Stimulated activated CD8-positive, alpha-beta memory T cell treated with anti-CD3 and anti-CD28 coated beads, Interleukin-12 subunit alpha, Interleukin-12 subunit beta, amount 100 ng/mL, for 4 hours (primary cell): Measurements from ENCODE around the gene LGR4.
"Not testable (repeated sequence)": the region's sequence is repeated elsewhere in the genome, so short reads cannot be mapped to it uniquely, and the experiment has no call there.

ENCODE experiments used
- DNase-seq: peaks from one replicate; pipeline ENCODE4 v3.0.0-alpha.2; 2020; ENCODE audit warnings: low read depth

Gene LGR4

GRCh38 chr11:27456140-27456794, 16.3 kb downstream of the LGR4 start:
- no peak for DNase-seq

- DNase-seq = no peak
These were observed 16.9 kb downstream of the LGR4 start for GRCh38 chr11:27455667-27456066.

DNA sequence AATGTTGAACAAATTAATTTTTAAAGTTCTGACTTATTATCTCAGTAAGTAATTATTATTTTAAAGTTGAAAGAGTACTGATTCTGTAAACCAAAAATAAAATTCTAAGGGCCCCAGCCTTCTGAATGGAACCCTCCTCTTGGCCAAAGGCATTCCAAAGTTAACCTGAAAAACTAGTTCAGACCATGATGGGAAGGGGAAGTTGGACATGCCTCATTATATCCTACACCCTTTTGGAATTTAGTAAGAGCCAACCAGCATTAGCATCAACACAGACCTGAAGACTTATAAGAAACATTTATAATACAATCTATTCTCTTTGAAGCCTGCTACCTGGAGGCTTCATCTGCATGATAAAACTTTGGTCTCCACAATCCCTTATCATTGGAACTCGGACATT, 18.9 kb downstream of the LGR4 start:
- DNase-seq = no peak

DNA sequence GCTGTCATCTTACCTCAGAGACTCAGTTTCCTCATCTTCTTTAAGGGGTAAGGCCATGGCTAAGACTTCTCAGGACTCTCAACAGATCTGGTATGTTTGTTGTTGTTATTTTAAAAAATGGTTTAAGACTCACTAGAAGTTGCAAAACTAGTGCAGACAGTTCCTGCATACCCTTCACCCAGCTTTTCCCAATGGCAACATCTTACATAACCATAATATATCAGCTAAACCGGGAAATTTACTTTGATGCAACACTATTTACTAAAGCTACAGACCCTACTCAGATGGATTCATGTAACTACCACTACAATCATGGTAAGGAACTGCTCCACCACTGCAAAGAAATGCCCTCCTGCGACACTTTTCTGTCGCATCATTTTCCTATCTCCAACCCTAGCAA, 20.4 kb downstream of the LGR4 start:
- no peak for DNase-seq

- DNase-seq = no peak
These were observed 21.2 kb downstream of the LGR4 start for GRCh38 chr11:27451244-27451965.

DNA sequence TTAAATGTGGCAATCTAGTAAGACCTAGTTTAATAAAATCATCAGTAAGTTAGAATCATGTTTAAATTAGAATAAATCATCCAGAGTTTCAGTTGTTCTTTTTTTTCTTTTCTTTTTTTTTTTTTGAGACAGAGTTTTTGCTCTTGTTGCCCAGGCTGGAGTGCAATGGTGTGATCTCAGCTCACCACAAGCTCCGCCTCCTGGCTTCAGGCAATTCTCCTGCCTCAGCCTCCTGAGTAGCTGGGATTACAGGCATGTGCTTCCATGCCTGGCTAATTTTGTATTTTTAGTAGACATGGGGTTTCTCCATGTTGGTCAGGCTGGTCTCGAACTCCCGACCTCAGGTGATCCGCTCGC, 24.4 kb downstream of the LGR4 start:
- DNase-seq = not testable (repeated sequence)

DNA sequence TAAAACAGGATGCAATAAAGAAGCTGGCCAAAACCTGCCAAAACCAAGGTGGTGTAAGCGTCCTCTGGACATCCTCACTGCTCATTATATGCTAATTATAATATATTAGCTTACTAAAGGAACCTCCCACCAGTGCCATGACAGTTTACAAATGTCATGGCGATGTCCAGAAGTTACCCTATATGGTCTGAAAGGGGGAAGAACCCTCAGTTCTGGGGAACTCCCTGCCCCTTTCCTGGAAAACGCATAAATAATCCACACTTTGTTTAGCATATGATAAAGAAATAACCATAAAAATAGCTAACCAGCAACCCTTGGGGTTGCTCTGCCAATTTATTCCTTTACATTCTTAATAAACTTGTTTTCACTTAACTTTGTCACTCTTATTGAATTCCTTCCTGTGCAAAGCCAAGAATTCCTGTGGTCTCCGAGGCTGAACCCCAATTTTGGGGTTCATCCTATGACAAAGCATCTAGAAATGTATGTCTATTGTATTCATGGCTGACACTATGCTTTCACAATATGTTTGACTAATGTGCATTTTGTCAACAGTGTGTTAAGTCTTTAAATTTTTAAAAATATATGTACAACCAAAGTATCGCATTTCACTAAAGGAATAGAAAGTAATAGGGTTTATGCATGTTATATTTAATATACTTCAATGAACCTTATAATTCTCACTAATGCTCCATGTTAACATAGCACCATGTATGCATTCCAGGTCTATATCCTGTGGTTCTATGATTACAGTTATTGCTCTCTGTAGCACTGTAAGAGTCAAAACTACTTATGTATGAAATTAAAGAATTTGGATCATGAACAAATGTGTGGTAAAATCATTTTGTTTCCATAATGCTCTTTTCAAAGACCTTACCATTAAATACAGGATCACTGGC, 25.1 kb downstream of the LGR4 start:
- no peak for DNase-seq

DNA sequence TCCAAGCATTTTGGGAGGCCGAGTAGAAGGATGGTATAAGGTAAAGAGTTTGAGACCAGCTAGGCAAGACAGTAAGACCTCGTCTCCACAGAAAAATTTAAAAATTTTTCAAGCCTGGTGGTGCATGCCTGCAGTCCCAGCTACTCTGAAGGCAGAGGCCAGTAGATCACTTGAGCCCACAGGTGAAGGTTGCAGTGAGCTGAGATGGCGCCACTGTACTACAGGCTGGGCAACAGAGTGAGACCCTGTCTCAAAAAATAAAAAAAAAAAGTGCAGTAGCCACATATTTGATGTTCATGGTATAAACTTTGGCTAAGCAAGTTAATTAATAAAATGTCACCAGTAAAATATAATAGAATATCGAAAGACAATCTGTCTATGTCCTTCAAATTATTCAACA, 27.0 kb downstream of the LGR4 start:
- no peak for DNase-seq

DNA sequence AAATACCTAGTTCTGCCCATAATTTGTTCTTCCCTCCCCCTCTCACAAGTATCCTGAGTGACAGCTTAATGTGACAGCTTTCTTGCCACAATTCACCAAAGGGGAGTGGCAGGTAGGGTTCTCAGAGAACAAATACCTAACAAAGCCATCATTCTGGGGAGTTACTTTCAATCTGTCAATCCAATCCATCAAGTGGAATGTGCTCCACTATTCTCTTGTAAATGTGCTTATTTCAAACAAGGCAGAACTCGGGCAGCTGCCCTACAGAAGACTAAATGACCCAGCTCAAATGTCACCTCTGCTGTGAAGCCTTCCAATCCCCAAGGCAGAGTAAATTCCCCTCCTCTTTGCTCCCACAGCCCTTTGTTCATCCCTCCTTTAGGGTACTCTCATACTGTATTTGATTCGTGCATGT, 27.8 kb downstream of the LGR4 start:
- DNase-seq = no peak

DNA sequence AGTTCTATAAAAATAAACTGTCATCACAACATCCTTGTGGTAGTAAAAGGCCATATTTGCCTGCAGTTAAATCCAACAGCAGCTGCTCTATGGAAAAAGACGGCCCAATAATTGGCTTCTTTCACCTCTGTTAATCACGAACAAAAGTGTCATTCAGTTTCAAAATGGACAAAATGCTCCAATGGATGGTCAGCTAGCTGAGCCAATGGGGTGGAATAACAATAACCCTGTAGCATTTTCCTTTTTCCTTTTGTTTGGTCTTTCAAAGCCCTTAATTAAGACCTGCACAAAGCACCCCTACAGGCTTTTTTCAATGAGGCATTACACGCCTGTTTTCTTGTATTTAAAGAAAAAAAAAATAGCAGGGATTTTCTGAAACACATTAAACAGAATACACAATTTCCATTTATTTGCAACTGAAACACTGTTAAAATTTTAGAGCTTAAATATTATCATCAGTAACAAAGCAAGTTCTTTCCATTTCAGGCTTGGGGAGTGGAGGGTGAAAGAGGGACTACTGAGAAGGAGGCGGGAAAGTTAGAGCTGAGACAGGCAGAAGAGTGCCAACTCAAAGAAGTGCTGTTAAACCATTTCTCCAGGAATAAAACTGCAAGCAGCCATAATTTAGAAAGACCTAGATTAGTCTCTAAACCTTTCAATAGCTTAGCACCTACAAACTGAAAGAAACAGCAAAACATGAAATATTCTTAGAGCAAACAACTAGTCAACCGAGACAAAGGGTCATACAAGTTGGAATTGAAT, 28.7 kb downstream of the LGR4 start:
- DNase-seq = no peak

DNA sequence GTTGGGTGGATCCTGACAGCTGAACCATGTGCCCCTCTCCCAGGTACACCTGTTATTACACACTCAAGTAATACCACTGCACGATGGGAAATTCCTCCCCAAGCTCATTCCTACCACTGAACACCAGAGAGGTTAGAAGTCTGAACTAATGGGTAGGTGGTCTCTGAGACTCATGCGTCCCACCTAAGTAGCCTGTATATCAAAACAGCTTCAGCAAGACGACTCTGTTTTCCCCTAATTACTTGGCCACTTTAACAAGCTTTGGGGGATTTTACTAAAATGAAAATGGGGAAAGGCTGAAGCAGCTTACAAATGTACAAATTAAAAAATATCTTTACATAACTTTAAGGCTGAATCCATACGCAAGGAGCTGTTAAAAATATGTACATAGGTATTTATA, 29.4 kb downstream of the LGR4 start:
- DNase-seq = no peak

GRCh38 chr11:27440090-27440489, 32.5 kb downstream of the LGR4 start:
- DNase-seq = no peak

GRCh38 chr11:27438595-27438981, 34.0 kb downstream of the LGR4 start:
- DNase-seq = no peak

- DNase-seq = no peak
These were observed 34.6 kb downstream of the LGR4 start for GRCh38 chr11:27437829-27438594.

DNA sequence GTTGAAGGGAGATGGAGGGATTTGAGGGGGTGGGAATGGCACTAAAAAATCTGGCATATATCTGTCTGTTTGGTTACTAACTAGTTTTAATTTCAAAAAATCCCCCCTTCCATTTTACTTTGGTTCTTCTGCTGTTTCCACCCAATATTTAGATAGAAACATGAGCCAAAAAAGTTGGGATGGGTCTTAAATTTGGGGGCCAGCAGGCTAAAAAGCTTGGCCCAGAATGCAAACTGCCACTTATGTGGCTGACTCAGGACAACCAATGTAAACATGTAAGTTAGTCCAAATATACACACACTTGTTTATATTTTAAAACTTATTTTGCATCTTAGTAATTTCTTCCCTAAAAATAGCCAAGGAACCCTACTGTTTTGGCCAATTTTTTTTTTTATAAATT, 35.7 kb downstream of the LGR4 start:
- no peak for DNase-seq

GRCh38 chr11:27433742-27434141, 38.8 kb downstream of the LGR4 start:
- no peak for DNase-seq

DNA sequence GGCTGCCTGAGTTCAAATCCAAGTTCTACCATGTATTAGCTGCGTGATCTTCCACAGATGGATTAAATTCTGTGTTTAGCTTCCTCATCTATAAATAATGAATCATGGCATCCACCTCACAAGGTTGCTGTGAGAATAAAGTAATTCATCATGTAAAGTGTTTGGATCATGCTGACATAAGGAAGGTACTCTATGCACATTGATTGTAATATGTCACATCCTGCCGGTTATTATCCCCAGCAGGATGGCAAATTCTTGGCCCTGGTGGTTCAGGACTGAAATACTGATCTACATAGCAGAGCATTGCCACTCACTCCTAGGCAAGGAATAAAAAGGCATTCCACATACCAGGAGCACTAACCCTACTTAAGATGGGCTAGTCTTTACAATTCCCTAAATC, 40.8 kb downstream of the LGR4 start:
- DNase-seq = no peak

DNA sequence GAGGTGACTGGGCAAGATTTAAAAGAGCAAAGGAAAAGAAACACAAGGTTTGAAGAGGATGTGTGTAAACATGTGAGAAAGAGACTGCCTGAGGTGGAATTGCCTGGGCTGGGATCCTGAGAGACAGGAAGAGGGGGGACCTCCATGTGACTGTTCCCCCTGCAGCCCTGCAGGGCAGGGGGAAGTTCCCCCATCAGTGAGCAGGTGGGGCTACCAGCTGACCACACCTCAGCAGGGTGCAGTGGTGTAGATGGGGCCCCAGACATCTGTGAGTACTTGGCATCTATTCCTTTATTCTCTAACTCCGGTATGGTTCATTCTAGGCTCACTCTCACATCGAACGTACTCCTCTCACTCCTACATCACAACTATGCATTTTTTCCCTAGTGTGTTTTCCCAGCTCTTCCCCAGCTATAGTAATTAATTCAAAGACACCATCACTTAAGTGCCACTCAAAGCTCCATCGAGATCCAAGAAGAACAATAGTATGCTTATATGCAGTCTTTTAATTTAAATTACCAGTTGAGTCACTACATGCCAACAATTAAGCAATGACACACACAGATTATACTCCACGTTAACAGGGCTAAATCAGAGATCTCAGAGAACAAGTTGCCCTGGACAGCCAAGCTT, 42.7 kb downstream of the LGR4 start:
- no peak for DNase-seq

GRCh38 chr11:27427183-27427980, 45.2 kb downstream of the LGR4 start:
- DNase-seq = no peak

DNA sequence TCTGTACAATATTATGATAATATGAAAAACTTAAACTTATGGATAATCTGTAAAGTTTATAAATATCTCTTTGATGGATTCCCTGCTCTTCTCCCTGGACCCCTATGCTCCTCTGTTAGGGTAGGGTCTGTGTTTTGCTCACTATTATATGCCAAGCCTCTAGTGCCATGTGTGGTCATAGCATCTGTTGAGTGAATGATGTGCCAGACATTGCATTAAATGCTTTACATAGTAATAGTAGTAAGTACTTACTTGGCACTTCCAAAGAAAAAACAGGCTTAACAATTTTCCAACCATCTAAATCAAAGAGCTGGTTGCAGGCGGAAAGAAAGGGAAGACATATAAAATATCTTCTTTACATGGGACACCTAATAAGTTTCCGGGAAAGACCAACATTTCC, 46.8 kb downstream of the LGR4 start:
- DNase-seq = no peak
